SK-N-MC (cell line): Measurements from ENCODE around the gene FBP2.

ENCODE experiments used
- EZH2 ChIP-seq: fragments of 200-600 bp; sonication (generic); IDR thresholded peaks from one replicate; pipeline ENCODE4 v1.6.1; 2017; ENCODE audit warnings: antibody characterized with exemption
- FOXP2 ChIP-seq: optimal IDR thresholded peaks from 2 replicates; pipeline ENCODE3; 2011; ENCODE audit warnings: mild to moderate bottlenecking, moderate library complexity; ENCODE audit not compliant: insufficient read depth; ENCODE audit errors: extremely low read length, control extremely low read depth
- POLR2AphosphoS5 ChIP-seq: IDR thresholded peaks from 2 replicates; pipeline ENCODE4 v1.6.1; 2012; ENCODE audit warnings: mild to moderate bottlenecking, low read depth, low read length, borderline replicate concordance

- TF ChIP-seq EZH2 (no peak), POLR2AphosphoS5 (no peak), FOXP2 (no peak)
Measured at GRCh38 chr9:94638335-94639060, 44.9 kb upstream of the FBP2 start.
